A549 (cell line): ENCODE results near the gene PDLIM5.

Experiments
- BHLHE40 ChIP-seq: IDR thresholded peaks from 2 replicates; pipeline ENCODE4 v1.6.1; 2012; ENCODE audit warnings: low read depth, low read length, inconsistent platforms
- CTCF ChIP-seq: fragments of >200 bp; sonication (Bioruptor Twin); formaldehyde crosslinking; IDR thresholded peaks from 3 replicates; pipeline ENCODE4 v1.5.1; 2016
- ESRRA ChIP-seq: fragments of 150-350 bp; IDR thresholded peaks from 2 replicates; pipeline ENCODE4 v1.6.1; 2014; ENCODE audit warnings: mild to moderate bottlenecking, low read length, borderline replicate concordance
- HOXA7 ChIP-seq: fragments of 250-450 bp; sonication (Bioruptor Pico); IDR thresholded peaks from 2 replicates; pipeline ENCODE4 v1.5.0; 2020; ENCODE audit warnings: mild to moderate bottlenecking, moderate library complexity
- KDM1A ChIP-seq: fragments of 200-600 bp; sonication (generic); IDR thresholded peaks from 2 replicates; pipeline ENCODE4 v1.6.1; 2016; ENCODE audit warnings: low read depth, mild to moderate bottlenecking
- MAX ChIP-seq: IDR thresholded peaks from 2 replicates; pipeline ENCODE4 v1.6.1; 2012
- NR3C1 ChIP-seq: fragments of >200 bp; sonication (Bioruptor Twin); formaldehyde crosslinking; IDR thresholded peaks from 3 replicates; pipeline ENCODE4 v1.6.1; 2017
- POLR2A ChIP-seq: IDR thresholded peaks from 2 replicates; pipeline ENCODE4 v1.6.1; 2012; ENCODE audit warnings: mild to moderate bottlenecking, low read length
- POLR2AphosphoS2 ChIP-seq: conservative IDR thresholded peaks from 2 replicates; pipeline ENCODE4 v1.6.1; 2012; ENCODE audit warnings: low read length, improper control_type of control experiment, inconsistent platforms
- RAD21 ChIP-seq, 2 experiments: fragments of >200 bp in 1 of 2; sonication (Bioruptor Twin) in 1 of 2; formaldehyde crosslinking in 1 of 2; IDR thresholded peaks in 1 of 2; conservative IDR thresholded peaks in 1 of 2; 2 replicates in 1 of 2; 3 replicates in 1 of 2; pipeline ENCODE4 v1.6.1; 2012 to 2018; ENCODE audit warnings: inconsistent platforms in 1 of 2
- RCOR1 ChIP-seq: fragments of 150-350 bp; IDR thresholded peaks from 2 replicates; pipeline ENCODE4 v1.6.1; 2014; ENCODE audit warnings: antibody characterized with exemption, low read length, low read depth
- TP53 ChIP-seq: fragments of 250-450 bp; sonication (Bioruptor Pico); IDR thresholded peaks from 2 replicates; pipeline ENCODE4 v1.5.0; 2021; ENCODE audit warnings: mild to moderate bottlenecking, moderate library complexity

- no peak for TF ChIP-seq RAD21 (conservative IDR thresholded peaks at IDR 0.05 in 1 of 2, IDR thresholded peaks at IDR 0.05 in 1 of 2)
- no peak for TF ChIP-seq CTCF
- no peak for TF ChIP-seq ESRRA
- no peak for TF ChIP-seq RCOR1
- TF ChIP-seq MAX = no peak
- TF ChIP-seq HOXA7 = no peak
- no peak for TF ChIP-seq TP53
- TF ChIP-seq BHLHE40 = no peak
- TF ChIP-seq POLR2AphosphoS2 = no peak
- no peak for TF ChIP-seq NR3C1
- no peak for TF ChIP-seq POLR2A
- TF ChIP-seq KDM1A = no peak
Measured at GRCh38 chr4:94428884-94429283, 22.9 kb upstream of the PDLIM5 start.
